T47D (cell line): Measurements from ENCODE around the gene INPP4A.

Source experiments
- DNase-seq, 2 experiments: peaks; one replicate each; pipeline versions ENCODE4 v3.0.0 to v3.0.0-alpha.2; 2011 to 2012; ENCODE audit warnings: low read depth in 1 of 2, low spot score in 1 of 2
- JUND ChIP-seq: IDR thresholded peaks from 2 replicates; pipeline ENCODE4 v1.6.1; 2012; ENCODE audit warnings: low read depth
- in situ Hi-C: cut with HindIII; loops from 2 replicates; pipeline ENCODE4 v1.10.0; 2016; ENCODE audit warnings: low sequenced_read_pairs, low pct_unique_long_range_greater_than_20kb

The INPP4A gene

GRCh38 chr2:98458207-98458606 lies 13.5 kb downstream of the INPP4A start:
- no peak for TF ChIP-seq JUND
- in situ Hi-C loops, result no loop called here
- no peak for DNase-seq

DNA sequence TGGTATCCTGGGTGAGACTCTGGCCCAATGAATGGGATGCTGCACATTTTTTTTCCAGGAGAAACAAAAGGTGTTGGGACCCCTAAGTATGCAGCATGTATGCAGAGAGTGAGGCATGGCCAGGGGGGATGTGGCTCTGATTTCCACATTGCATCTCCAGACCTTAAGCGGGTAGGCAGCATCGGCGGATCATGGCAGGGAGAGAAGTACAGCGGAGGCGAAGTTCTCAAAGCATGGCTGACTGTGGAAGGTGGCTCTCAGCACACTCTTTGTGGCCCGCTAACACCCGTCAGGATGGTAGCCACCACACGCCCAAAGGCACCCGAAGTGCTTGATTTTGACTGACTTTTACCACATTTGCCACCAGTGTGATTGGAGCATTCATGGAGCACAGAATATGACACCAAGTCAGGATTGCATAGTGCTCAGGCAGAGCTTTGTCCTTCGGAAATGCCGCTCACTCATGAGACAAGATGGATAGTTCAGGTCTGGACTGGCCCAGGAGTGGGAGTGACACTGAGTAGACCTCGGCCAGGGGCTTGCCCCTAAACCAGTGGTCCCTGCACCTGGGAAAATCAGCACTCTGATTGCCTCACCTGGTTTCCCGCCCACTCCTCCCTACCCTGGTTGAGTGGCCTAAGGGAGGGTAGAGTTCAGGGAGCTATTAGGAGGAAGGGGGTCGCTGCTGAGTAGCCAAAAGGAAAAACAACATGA lies 14.2 kb downstream of the INPP4A start:
- TF ChIP-seq JUND, result no peak
- DNase-seq, result no peak
- in situ Hi-C loops, result no loop called here

DNA sequence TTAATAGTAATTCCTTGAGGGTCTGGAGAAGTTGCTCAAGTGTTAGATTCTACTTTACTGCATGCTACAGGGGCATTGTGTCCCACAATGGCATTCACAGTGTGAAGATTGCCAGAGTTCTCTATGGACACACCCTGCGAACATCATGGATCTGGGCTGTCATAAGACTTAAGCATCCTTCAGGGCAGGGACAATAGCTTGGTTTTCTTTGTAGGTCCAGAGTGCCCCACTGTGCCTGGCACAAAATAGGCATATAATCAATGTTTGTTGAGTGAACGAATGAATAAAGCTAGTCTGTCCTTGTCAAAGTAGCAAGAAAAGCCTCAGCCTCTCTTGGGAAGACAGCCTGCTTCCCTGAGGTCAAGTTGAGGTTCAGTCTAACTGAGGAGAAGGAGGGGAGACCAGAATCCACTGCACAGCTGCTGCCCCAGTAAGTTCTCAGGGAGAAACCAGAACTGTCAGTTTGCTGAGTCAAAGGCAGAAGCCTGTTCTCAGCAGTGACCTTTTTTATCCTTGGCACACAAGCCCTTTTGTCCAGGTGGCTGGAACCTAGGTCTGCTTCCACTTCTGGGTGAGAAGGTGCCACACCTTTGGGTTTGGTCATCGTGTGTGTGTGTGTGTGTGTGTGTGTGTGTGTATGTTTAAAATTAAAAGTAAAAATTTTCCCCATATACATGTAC lies 15.0 kb downstream of the INPP4A start:
- in situ Hi-C loops, result no loop called here
- DNase-seq, result no peak
- no peak for TF ChIP-seq JUND

- in situ Hi-C loops, result no loop called here
- no peak for DNase-seq
- TF ChIP-seq JUND, result no peak
Measured at GRCh38 chr2:98460573-98461497, 16.2 kb downstream of the INPP4A start.

GRCh38 chr2:98461498-98462049 lies 16.9 kb downstream of the INPP4A start:
- in situ Hi-C loops, result no loop called here
- TF ChIP-seq JUND, result no peak
- DNase-seq, result no peak

DNA sequence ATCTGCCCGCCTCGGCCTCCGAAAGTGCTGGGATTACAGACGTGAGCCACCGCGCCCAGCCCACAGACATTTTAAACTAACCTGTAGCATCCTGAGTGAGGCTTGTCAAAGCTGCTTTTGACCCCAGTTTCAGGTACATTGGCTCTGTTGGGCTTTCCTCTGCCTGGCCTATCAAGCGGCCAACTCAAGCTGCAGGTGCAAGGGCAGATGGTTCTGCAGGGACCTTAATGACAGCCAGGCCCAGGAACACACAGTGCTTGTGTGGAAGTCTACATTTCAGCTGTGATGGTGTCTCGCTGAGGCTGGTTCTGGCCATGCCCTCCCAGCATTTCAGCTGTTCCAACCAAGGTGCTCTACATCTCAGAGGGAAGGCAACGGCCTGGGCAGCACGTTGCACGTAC lies 18.4 kb downstream of the INPP4A start:
- in situ Hi-C loops, result no loop called here
- TF ChIP-seq JUND, result no peak
- DNase-seq, result no peak

- TF ChIP-seq JUND, result no peak
- DNase-seq, result no peak
Measured at GRCh38 chr2:98463551-98463971, 18.9 kb downstream of the INPP4A start.

GRCh38 chr2:98463988-98464771 lies 19.5 kb downstream of the INPP4A start:
- no peak for DNase-seq
- in situ Hi-C loops, result no loop called here
- no peak for TF ChIP-seq JUND

More at GRCh38 chr2:98463551-98463971, 18.9 kb downstream of the INPP4A start:
- in situ Hi-C loops, result no loop called here

DNA sequence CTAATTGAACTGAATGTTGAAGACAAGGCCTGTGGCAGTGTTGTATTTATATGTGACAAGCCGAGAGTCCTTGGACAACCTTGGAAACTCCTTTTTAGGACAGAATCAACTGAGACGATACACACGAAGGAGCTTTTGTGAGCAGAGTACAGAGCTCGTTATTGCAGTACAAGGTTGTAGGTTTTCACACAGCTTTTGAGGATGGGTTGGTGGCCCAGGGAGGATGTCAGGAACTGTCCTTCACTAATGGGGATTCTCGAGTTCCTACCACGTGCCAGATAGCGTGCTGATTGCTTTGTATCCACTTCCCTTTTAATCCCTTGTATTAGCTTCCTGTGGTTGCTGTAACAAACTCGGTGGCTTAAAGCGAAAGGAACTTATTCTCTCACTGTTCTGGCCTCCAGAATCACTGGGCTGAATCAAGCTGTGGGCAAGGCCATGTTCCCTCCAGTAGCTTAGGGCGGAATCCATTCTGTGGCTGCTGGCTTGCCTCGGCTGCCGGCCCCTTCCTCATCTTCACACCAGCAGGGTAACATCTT lies 20.2 kb downstream of the INPP4A start:
- in situ Hi-C loops, result no loop called here
- DNase-seq, result no peak
- no peak for TF ChIP-seq JUND

DNA sequence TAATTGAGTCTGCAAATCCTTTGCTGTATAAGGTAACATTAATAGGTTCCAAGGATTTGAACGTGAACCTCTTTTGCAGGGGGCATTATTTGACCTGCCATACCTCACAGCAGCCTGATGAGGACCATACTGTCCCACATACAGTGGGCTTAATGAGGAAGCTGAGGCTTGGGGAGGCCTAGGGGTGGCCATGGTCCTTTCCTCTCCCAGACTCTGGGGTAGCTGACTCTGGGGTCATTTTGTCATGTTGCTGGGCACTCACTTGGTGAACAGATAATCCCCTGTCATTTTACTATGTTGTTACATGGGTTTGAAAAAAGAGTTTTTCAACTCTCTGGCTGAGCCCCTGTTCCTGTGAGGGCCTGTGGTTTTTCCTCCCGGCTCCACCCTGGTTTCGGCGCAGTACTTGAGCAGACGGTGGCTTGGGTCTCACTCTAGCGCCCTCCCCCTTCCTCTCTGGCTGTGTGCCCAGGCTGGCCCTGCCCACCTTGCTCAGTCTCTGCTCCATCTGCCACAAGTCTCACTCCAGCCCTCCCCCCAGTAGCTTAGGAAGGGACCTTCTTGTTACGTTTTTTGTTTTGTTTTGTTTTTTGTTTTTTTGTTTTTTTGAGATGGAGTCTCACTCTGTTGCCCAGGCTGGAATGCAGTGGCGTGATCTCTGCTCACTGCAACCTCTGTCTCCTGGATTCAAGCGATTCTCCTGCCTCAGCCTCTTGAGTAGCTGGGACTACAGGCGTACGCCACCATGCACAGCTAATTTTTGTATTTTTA lies 21.0 kb downstream of the INPP4A start:
- DNase-seq, result no peak
- no peak for TF ChIP-seq JUND
- in situ Hi-C loops, result no loop called here

GRCh38 chr2:98467082-98467536 lies 22.5 kb downstream of the INPP4A start:
- in situ Hi-C loops, result no loop called here
- TF ChIP-seq JUND, result no peak
- DNase-seq, result no peak
